UCSD-AML1 (cell line): Measurements from ENCODE around the gene TOPORS.
"Not testable (repeated sequence)": the region's sequence is repeated elsewhere in the genome, so short reads cannot be mapped to it uniquely, and the experiment has no call there.

ENCODE experiments used
- DNase-seq: peaks from one replicate; lab custom pipeline; 2025; ENCODE audit not compliant: unreplicated experiment; lab: John Stamatoyannopoulos, UW

The TOPORS gene

GRCh38 chr9:32552172-32552872, at the start of gene TOPORS, which contains the start of gene SMIM27:
Gene TOPORS (minus strand): TSS chr9:32552586. CDS start chr9:32552436, 150 bp downstream.
Gene SMIM27 (plus strand): TSS chr9:32552327. CDS start chr9:32552435, 108 bp downstream.
- peak; percentile 90 for DNase-seq

GRCh38 chr9:32599021-32599420, 46.6 kb upstream of the TOPORS start:
- DNase-seq = not testable (repeated sequence)

- DNase-seq = no peak
Observed at GRCh38 chr9:32596936-32597335, 44.5 kb upstream of the TOPORS start.

DNA sequence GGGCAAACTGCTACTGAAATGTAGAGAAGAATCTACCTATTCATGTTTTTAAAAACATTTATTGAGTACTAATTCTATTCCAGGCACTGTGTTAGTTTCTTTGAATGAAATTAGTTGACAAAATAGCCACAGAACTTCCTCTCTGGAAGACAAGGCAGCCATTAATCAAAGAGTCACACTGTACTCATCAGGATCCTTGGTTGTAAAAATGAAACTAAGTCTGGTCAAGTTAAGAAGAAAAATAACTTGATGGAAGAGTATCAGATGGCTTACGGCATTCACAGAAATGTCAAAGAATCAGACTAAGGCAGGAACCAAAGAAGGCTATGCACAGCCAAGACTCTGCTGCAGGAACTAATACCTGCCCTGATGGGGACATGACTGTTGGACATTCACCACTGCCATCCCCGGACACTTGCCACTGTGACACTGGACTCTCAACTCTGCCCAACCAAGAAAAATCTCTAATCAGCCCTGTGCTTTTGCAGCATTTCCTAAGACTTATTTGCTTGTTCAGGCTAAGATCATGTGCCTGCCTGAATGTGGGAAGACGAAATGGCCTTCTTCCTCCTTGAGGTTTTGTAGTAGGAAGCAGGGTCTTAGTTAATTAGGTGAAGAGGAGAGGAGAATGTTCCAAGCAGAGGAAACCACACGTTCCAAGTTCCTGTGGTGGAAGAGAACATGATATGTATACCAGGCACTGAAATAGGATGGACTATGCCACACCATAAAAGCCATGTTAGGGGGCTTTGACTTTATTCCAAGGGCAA, 43.9 kb upstream of the TOPORS start:
- DNase-seq = no peak

DNA sequence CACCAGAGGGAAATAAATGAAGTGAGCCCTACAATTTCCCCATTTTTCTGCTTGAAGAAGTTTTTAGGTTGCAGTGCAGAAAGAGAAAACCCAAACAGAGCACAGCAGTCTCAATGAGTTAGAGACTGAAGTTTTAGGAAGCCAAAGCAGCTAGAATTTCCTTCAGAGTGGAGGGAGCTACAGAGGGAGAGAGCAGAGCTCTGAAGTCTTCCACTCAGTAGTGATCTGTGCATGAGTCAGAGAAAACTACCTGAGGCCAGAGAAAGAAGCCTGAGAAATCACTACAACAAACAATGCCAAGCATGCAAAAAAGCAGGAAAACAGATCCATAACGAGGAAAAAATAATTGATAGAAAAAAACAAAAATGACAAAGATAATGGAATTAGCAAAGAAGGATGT, 38.5 kb upstream of the TOPORS start:
- no peak for DNase-seq

DNA sequence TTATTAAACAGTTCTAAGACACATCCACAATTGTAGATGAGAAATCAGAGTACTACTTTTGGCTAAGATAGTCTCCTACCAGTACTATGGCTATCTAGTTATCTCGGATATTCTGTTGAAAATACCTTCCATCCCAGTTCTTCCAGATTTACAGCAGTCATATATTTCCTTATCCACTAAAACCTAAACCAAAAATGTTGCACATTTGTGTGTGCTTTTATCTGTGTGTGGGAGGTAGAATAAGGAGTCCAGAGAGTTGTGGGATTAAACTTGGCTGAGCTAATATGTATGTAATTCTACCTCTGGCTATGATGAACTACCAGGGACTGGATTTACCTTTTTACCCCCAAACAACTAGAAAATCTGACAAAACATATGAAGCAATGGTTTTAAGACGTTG, 38.1 kb upstream of the TOPORS start:
- no peak for DNase-seq

- no peak for DNase-seq
Observed at GRCh38 chr9:32589083-32589723, 36.8 kb upstream of the TOPORS start.

GRCh38 chr9:32587901-32588300, 35.5 kb upstream of the TOPORS start:
- DNase-seq = no peak

- no peak for DNase-seq
Observed at GRCh38 chr9:32584784-32585183, 32.4 kb upstream of the TOPORS start.

- DNase-seq = no peak
Observed at GRCh38 chr9:32581512-32582143, 29.2 kb upstream of the TOPORS start.

DNA sequence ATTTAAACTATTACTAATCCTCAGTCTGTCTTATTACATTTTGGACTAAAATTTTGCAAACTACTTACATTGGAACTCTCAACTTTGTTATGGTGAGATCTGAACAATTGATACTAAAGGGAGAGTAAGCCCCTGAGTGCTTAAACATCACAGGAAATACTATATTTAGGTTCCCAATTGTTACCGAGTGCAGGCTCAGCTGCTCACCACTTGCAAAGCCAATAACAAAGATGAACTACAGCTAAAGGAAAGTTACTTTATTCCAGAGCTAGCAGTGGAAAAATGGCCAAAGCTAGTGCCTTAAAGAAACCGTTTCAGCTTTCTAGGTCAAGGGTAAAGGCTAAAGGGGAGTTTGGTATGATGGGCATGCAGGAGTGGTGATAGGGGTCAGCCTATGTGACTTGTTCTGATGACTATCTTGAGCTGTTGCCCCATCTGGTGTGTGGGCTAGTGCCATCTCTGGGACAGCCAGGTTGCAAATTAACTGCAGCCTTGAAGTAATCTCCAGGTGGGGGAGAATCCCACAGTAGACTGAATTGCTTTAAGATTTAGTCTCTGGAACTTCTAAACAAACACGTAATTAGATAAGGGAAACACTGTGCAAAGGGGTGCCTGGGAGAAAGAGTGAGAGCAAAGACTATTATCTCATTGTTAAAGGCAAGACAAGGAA, 28.4 kb upstream of the TOPORS start:
- DNase-seq = no peak

- peak; percentile 57 for DNase-seq
Observed at GRCh38 chr9:32579706-32580331, 27.4 kb upstream of the TOPORS start.

GRCh38 chr9:32578976-32579375, 26.6 kb upstream of the TOPORS start:
- DNase-seq = no peak

- no peak for DNase-seq
Observed at GRCh38 chr9:32577316-32577715, 24.9 kb upstream of the TOPORS start.

DNA sequence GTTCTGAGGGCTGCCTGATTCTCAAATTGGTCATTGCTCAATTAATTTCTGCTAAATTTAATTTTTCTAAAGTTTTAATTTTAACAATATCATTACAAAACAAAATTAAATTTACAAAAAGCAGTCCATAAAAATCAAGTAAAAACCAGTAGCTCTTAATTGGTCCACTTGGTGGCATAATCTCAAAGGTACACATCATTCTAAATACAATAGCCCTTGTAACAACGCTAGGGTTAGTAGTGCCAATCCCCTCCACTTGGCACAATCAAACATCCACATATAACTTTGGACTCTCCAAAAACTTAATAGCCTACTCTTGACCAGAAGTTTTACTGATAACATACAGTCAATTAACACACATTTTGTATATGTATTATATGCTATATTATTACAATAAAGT, 22.5 kb upstream of the TOPORS start:
- DNase-seq = no peak

GRCh38 chr9:32573821-32574220, 21.4 kb upstream of the TOPORS start:
- DNase-seq = no peak

- DNase-seq = peak; percentile 93
Observed at GRCh38 chr9:32572900-32573523, 20.6 kb upstream of the TOPORS start, which contains the start of gene NDUFB6. Gene NDUFB6 (minus strand): TSS chr9:32573159. CDS start chr9:32573060, 99 bp downstream.

DNA sequence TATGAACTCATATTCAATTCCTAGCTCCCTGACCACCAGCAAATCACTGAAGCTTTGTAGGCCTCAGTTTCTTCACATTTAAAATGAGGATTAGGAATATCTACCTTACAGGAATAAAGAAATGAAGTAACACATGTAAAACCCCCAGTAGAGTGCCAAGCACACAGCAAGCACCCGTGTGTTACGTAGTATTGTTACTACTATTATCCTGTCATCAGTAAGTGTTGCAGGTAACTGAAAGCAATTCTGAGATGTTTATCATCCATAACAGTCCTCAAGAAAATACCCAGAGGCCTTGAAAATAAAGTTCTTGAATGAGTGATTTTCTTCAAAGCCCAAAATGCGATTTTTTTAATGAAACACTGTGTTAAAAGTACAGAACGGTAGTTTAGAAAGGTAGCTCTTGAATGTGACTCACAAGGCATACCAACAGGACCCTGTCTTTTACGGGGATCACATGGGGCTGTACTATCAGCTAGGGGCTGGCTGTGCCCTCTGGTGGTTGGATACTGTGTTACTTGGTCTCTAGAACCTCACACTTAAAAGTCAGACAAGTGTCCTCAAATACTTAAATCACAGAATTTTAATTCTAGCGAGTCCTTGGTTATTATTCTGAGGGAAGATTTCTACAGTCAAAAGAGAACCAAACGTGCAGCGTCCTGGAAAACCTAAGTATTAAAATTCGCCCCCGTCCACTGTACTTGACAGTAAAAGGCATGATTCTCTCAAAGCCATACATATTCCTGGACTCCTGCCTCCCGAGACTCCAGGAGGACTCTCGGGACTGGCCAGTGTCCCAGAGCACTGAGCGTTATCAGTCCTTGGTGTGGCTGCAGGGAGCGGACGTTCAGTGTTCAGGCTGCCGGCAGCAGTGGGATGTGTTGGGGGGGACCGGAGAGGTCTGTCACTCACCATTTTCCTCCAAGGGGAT, 19.8 kb upstream of the TOPORS start:
- peak; percentile 52 for DNase-seq

- DNase-seq = no peak
Observed at GRCh38 chr9:32570262-32570661, 17.9 kb upstream of the TOPORS start.
